Coronary artery (tissue), 2 donors: ENCODE data around the gene GPX7.
"Not testable (repeated sequence)": the region's sequence is repeated elsewhere in the genome, so short reads cannot be mapped to it uniquely, and the experiment has no call there.

Experiments used
- DNase-seq: peaks from one replicate; pipeline ENCODE4 v3.0.0-alpha.2; 2017; ENCODE audit warnings: low spot score
- H3K27ac ChIP-seq, 2 donors: fragments of 200-600 bp; sonication (generic); one replicate each; pipeline ENCODE4 v1.5.1; 2016 to 2019
- H3K4me3 ChIP-seq: fragments of 200-600 bp; sonication (generic); 2 replicates; pipeline ENCODE4 v1.5.1; 2016; ENCODE audit warnings: mild to moderate bottlenecking, moderate library complexity
- CTCF ChIP-seq: fragments of 200-600 bp; sonication (generic); IDR thresholded peaks from one replicate; pipeline ENCODE4 v1.5.1; 2019; ENCODE audit warnings: antibody characterized with exemption

Gene GPX7

GRCh38 chr1:52574594-52574993 is 27.6 kb upstream of the GPX7 start:
- DNase-seq, result no peak
- H3K27ac ChIP-seq, result no peak overlapping the region

GRCh38 chr1:52576074-52576473 is 26.1 kb upstream of the GPX7 start:
- H3K27ac ChIP-seq, result no peak overlapping the region
- DNase-seq, result no peak
- TF ChIP-seq CTCF, result no peak
- no peak overlapping the region for H3K4me3 ChIP-seq

More at GRCh38 chr1:52574594-52574993, 27.6 kb upstream of the GPX7 start:
- no peak overlapping the region for H3K4me3 ChIP-seq
- no peak for TF ChIP-seq CTCF

GRCh38 chr1:52578066-52578465 is 24.1 kb upstream of the GPX7 start:
- not testable (repeated sequence) for H3K27ac ChIP-seq, DNase-seq, H3K4me3 ChIP-seq

- TF ChIP-seq CTCF, result no peak
- H3K4me3 ChIP-seq, result no peak overlapping the region
- DNase-seq, result no peak
- no peak overlapping the region for H3K27ac ChIP-seq
Observed at GRCh38 chr1:52579415-52579814, 22.8 kb upstream of the GPX7 start.

- no peak overlapping the region for H3K27ac ChIP-seq
- TF ChIP-seq CTCF, result no peak
- DNase-seq, result no peak
- no peak overlapping the region for H3K4me3 ChIP-seq
Observed at GRCh38 chr1:52580283-52580682, 21.9 kb upstream of the GPX7 start.

- no peak overlapping the region for H3K27ac ChIP-seq
- no peak for TF ChIP-seq CTCF
- no peak for DNase-seq
- H3K4me3 ChIP-seq, result no peak overlapping the region
Observed at GRCh38 chr1:52582116-52582696, 20.0 kb upstream of the GPX7 start.

- no peak for DNase-seq
- TF ChIP-seq CTCF, result no peak
- H3K4me3 ChIP-seq, result no peak overlapping the region
- H3K27ac ChIP-seq, result no peak overlapping the region
Observed at GRCh38 chr1:52585474-52585873, 16.7 kb upstream of the GPX7 start.

GRCh38 chr1:52588027-52588426 is 14.1 kb upstream of the GPX7 start:
- no peak for TF ChIP-seq CTCF
- H3K27ac ChIP-seq, result no peak overlapping the region
- DNase-seq, result no peak

More at GRCh38 chr1:52588027-52588426, 14.1 kb upstream of the GPX7 start:
- no peak overlapping the region for H3K4me3 ChIP-seq
